Fibroblast of skin of back (primary cell): ENCODE results near the gene PARP4.
"Not testable (repeated sequence)": the region's sequence is repeated elsewhere in the genome, so short reads cannot be mapped to it uniquely, and the experiment has no call there.

Source experiments
- DNase-seq: peaks from one replicate; pipeline ENCODE4 v3.0.0-alpha.2; 2013

PARP4 gene

DNA sequence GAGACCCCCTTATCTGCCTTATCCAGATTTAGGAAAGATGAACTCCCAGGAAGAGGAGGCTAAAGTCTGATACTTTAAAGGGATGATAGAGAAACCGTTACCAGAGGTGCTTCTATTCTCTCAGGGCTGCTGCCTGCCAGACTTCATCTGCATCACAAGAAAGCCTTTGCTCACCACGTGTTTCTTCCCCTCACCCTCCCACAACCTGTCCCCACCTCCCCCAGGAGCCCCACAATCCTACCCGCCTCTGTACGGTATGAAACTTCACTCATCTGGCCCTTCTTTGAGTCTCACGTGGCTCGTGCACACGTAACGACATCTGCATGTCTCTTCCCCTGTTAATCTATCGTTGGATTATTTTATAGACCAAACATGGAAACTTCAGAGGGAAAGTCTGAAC, 67.7 kb downstream of the PARP4 start:
- DNase-seq: not testable (repeated sequence)

DNA sequence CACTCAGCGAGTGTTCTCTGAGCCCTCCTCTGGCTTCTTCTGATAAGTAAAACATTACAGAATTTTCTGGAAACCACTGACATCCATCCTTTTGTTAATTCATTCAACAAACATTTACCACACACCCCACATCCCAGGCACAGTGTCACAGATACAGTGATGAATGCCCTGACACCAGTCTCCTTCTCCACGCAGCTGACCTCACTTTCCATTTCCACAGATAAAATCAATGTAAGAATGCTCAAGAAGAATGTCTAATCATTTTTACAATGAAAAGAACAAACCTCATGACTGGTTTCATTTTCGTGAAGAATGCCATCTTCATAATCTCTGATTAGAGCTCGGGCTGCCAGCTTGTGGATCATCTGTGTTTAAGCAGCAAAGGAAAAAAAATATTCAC, 69.2 kb downstream of the PARP4 start:
- no peak for DNase-seq

DNA sequence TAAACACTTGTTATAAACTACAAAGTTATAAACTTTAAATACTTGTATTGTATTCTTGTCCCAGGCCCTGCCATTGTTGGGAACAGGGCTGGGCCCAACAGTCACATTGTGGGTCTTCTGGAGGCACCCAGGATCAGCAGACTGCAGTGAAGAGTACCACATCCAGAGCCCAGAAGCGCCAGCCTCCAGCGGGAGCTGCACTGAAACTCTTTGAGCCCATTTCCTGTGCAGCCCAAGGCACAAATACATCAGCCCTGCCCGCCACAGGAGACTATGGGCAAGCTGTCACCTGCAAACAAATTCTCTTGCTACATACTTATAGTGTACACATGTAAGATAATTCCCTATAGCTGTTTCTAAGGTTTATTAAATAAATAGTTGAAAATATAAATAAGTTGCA, 86.5 kb downstream of the PARP4 start:
- not testable (repeated sequence) for DNase-seq

GRCh38 chr13:24419668-24420067, 92.9 kb downstream of the PARP4 start:
- DNase-seq: not testable (repeated sequence)

DNA sequence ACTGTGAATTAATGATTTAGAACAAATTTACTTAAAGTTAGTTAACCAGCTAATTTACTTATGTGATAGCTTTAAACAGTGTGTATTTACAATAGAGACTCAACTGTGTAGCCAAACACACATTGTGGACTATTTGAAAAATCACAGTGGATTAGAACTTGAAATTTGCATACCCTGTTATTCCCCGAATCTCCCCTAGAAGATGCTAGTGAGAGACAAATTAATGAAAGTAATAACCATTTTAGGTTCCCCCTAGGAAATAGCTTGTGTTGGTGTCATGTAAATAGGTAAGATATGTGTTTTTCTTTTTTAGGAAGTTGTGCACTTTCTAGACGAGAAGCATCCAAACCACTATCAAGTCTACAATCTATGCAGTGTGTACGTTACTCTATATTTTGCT, 104.7 kb downstream of the PARP4 start:
- DNase-seq: no peak

GRCh38 chr13:24406524-24406923, 106.1 kb downstream of the PARP4 start:
- no peak for DNase-seq

DNA sequence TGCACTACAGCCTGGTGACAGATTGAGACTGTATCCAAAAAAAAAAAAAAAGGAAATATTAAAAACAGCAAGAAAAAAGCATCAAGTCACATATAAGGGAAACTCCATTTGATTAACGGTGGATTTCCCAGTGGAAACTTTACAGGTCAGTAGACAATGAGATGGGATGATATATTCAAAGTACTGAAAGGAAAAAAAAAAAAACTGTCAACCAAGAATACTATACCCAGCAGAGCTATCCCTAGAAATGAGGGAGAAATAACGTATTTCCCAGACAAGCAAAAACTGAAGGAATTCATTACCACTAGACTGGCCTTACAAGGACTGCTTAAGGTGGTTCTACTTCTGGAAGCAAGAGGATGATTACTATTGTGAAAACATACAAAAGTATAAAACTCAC, 115.8 kb downstream of the PARP4 start:
- DNase-seq: no peak

GRCh38 chr13:24392972-24393371, 119.6 kb downstream of the PARP4 start:
- no peak for DNase-seq

- not testable (repeated sequence) for DNase-seq
Measured at GRCh38 chr13:24391771-24392683, 120.6 kb downstream of the PARP4 start.

- not testable (repeated sequence) for DNase-seq
Measured at GRCh38 chr13:24390795-24391194, 121.8 kb downstream of the PARP4 start.

GRCh38 chr13:24389506-24389905, 123.1 kb downstream of the PARP4 start:
- DNase-seq: no peak

GRCh38 chr13:24388743-24389142, 123.8 kb downstream of the PARP4 start:
- DNase-seq: not testable (repeated sequence)

GRCh38 chr13:24386816-24387708, 125.5 kb downstream of the PARP4 start:
- no peak for DNase-seq

DNA sequence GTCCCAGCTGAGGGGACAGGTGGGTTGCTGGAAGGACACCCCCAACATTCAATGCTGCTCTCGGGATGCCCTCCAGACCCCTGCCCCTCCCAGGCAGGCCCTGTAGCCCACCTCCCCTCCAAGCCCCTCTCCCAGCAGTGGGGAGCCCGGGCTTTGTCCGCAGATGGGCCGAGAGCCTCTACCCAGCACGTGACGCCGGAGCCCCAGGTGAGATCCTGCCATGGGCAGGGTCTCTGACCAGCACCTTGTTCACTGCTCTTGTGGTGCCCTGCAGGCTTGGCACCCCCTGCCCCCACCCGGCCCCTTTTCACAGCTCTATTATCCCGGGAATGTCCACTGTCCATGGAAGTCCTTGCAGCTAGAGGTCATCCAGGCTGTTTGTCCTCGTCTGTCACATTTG, 126.7 kb downstream of the PARP4 start:
- DNase-seq: no peak

DNA sequence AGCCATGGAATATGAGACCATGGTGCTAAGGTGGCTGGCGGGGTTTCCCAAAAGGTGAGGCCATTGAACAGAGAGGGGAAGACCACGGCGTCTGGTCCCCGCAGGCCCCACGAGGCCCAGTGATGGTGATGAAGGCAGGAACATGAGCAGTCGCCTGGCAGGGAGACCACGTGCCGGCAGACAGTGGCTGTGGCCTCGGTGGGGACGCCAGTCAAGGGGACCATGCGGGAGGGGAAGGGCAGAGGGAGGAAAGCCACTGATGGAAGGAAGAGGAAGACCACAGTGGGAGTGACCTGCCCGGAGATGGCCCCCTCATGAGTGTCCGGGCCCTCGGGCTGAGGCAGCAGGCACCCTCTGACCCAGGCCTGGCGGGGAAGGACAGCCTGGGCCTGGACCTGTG, 127.6 kb downstream of the PARP4 start:
- not testable (repeated sequence) for DNase-seq

DNA sequence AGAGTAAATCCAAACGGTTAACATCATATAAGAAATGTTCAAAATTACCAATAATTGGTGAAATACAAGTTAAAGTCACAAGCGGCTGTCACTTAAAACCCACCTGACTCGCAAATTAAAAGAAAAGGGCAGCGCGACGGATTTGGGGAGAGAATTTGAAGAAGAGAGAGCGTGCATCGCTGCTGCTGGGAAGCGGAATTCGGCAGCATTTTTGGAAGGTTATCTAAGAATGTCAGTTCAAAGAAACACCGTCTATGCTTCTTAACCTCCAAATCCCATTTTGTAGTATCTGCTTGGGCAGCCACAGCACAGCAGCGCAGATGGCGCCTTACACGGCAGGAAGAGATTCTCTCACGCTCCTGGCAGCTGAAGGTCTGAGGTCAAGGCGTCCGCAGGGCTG, 128.5 kb downstream of the PARP4 start:
- not testable (repeated sequence) for DNase-seq

DNA sequence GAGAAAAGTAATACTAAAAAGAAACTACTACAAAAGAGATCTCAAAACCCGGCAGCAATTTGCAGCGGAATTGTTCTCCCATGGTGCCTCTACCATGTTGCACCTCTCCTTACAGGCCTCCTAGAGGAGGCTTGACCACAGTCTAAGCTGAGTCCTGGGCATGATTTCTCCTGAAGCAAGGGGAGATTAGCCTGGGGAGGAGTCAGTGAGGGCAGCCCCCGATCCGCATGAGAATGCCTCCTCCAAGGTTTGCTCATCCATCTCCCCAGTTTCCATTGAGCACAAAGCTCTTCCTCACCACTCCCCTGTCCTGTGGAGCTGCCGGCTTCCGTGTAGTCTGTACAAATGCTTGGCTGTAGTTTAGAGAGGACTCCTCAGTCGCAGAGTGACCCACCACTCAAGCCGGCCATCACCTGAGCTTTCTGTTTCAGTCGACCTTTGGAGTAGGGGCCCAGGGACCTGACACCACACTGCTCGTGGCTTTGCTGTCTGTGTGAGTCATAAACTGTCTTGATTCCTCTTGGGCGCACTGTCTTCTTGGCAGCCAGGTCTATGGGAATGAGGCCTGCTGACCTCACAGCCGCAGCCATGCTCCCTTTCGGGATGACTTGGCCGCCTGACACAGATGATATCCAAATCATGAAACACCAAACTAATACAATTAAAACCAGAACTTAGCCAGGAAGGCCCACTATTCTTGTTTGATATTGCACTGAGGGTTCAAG, 130.9 kb downstream of the PARP4 start:
- DNase-seq: no peak

- DNase-seq: not testable (repeated sequence)
Measured at GRCh38 chr13:24380881-24381280, 131.7 kb downstream of the PARP4 start.

DNA sequence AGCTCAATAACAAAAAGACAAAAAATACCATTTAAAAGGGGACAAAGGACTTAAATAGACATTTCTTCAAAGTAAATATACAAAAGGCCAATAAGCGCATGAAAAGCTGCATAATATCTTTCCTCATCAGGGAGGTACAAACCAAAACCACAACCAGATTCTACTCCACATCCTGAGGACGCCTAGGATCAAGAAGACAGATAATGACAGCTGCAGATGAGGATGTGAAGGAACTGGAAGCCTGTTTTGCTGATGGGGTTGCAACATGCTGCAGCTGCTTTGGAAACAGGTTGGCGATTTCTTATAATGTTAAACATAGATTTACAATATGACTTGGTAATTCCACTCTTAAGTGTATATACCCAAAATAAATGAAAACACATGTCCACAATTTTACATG, 132.4 kb downstream of the PARP4 start:
- not testable (repeated sequence) for DNase-seq

- DNase-seq: not testable (repeated sequence)
Measured at GRCh38 chr13:24371273-24371672, 141.3 kb downstream of the PARP4 start.
